Kasumi-1 (cell line): Measurements from ENCODE around the gene MRPL24.

Experiments
- DNase-seq, 2 experiments: peaks; one replicate each; lab custom pipeline; 2025; lab: John Stamatoyannopoulos, UW

MRPL24 gene

GRCh38 chr1:156709757-156710489 lies 31.0 kb downstream of the MRPL24 start:
- no peak for DNase-seq

GRCh38 chr1:156709031-156709430 lies 31.9 kb downstream of the MRPL24 start:
- no peak for DNase-seq

- no peak for DNase-seq
Measured at GRCh38 chr1:156708218-156708661, 32.6 kb downstream of the MRPL24 start.

GRCh38 chr1:156707417-156708217 lies 33.3 kb downstream of the MRPL24 start:
- DNase-seq: no peak

- DNase-seq: no peak
Measured at GRCh38 chr1:156706657-156707416, 34.1 kb downstream of the MRPL24 start.

GRCh38 chr1:156705918-156706656 lies 34.8 kb downstream of the MRPL24 start:
- peak; percentile 18 to 43 for DNase-seq

- DNase-seq: no peak
Measured at GRCh38 chr1:156705321-156705917, 35.5 kb downstream of the MRPL24 start, which contains the start of gene CRABP2. Gene CRABP2 (minus strand): TSS chr1:156705583. CDS start chr1:156705446, 137 bp downstream.

GRCh38 chr1:156704930-156705320 lies 36.0 kb downstream of the MRPL24 start:
- DNase-seq: no peak

- DNase-seq: no peak
Measured at GRCh38 chr1:156704166-156704711, 36.6 kb downstream of the MRPL24 start.

- no peak for DNase-seq
Measured at GRCh38 chr1:156703741-156704140, 37.1 kb downstream of the MRPL24 start.

- no peak for DNase-seq
Measured at GRCh38 chr1:156703336-156703735, 37.6 kb downstream of the MRPL24 start.

GRCh38 chr1:156700736-156701531 lies 40.0 kb downstream of the MRPL24 start:
- no peak for DNase-seq

- DNase-seq: no peak
Measured at GRCh38 chr1:156698995-156699394, 41.9 kb downstream of the MRPL24 start.

- no peak for DNase-seq
Measured at GRCh38 chr1:156697481-156697880, 43.4 kb downstream of the MRPL24 start.

- no peak for DNase-seq
Measured at GRCh38 chr1:156696755-156697154, 44.1 kb downstream of the MRPL24 start.

- DNase-seq: no peak
Measured at GRCh38 chr1:156694690-156694962, 46.3 kb downstream of the MRPL24 start.

GRCh38 chr1:156693848-156694689 lies 46.8 kb downstream of the MRPL24 start:
- peak; percentile 12 to 22 for DNase-seq

GRCh38 chr1:156692925-156693847 lies 47.7 kb downstream of the MRPL24 start:
- no peak for DNase-seq
